Measurements from ENCODE around the gene THRB. TPM values are rescaled to one million over a fixed set of nuclear protein-coding genes. Genes with fewer than 3 reads are reported as not detected.

THRB gene
- total and polyA plus RNA-seq, 2 experiments from 2014 or later: 3.3 to 5.1 TPM

GRCh38 chr3:24156466-24156865 is 338.2 kb downstream of the THRB start:
- H3F3A ChIP-seq (ENCODE audit: insufficient read depth): peaks cover 26% of the 10 kb centered on the region
- DNase-seq: peak; percentile 85
- H3K9me3 ChIP-seq (ENCODE audit: low read depth): no peaks in the 10 kb centered on the region
- TF ChIP-seq EZH2phosphoT487 (IDR thresholded peaks at IDR 0.05; ENCODE audit: insufficient read depth, low read depth) (no peak), EZH2 (IDR thresholded peaks at IDR 0.05; ENCODE audit: insufficient read depth, poor library complexity, severe bottlenecking) (no peak)
- H3K9me2 ChIP-seq (ENCODE audit: insufficient read depth): no peaks in the 10 kb centered on the region
- no peaks in the 10 kb centered on the region for H4K20me1 ChIP-seq (ENCODE audit: insufficient read depth)
- peak overlapping the region; percentile 49 for H3K4me2 ChIP-seq (ENCODE audit: unreplicated experiment)
- H3K79me2 ChIP-seq (ENCODE audit: insufficient read depth): no peaks in the 10 kb centered on the region
- 0% methylated on average over 2 of the region's 2 CpGs for WGBS, 2 experiments (ENCODE audit: low coverage in 1 of 2, low lambda C conversion rate in 2 of 2, missing lambda C conversion rate in 2 of 2)
- peaks cover 45% of the 10 kb centered on the region for H3K4me1 ChIP-seq (ENCODE audit: insufficient read depth)
- no peak overlapping the region for H3K9ac ChIP-seq
- H3K36me3 ChIP-seq (ENCODE audit: low read depth): no peaks in the 10 kb centered on the region
- in situ Hi-C loops (cut with MboI): no loop called here
- no peak overlapping the region for H3K4me3 ChIP-seq
- peak overlapping the region; percentile 26 for H3K27ac ChIP-seq
- no peak overlapping the region for H2AFZ ChIP-seq
- no peaks in the 10 kb centered on the region for H3K27me3 ChIP-seq (replicated peaks; ENCODE audit: insufficient read depth)

- no peak overlapping the region for H3K27ac ChIP-seq
- TF ChIP-seq EZH2phosphoT487 (IDR thresholded peaks at IDR 0.05; ENCODE audit: insufficient read depth, low read depth): no peak
- no peak for TF ChIP-seq EZH2 (IDR thresholded peaks at IDR 0.05; ENCODE audit: insufficient read depth, poor library complexity, severe bottlenecking)
Observed at GRCh38 chr3:24155276-24155675, 339.4 kb downstream of the THRB start.

GRCh38 chr3:24154781-24155180 is 339.9 kb downstream of the THRB start:
- Histone ChIP-seq H3K4me3 (no peak overlapping the region), H4K20me1 (ENCODE audit: insufficient read depth) (no peaks in the 10 kb centered on the region), H3K4me1 (ENCODE audit: insufficient read depth) (peaks cover 39% of the 10 kb centered on the region), H3K27me3 (replicated peaks; ENCODE audit: insufficient read depth) (no peaks in the 10 kb centered on the region), H3K4me2 (ENCODE audit: unreplicated experiment) (no peak overlapping the region), H3K36me3 (ENCODE audit: low read depth) (no peaks in the 10 kb centered on the region), H3F3A (ENCODE audit: insufficient read depth) (peaks cover 26% of the 10 kb centered on the region), H3K79me2 (ENCODE audit: insufficient read depth) (no peaks in the 10 kb centered on the region), H3K9me3 (ENCODE audit: low read depth) (no peaks in the 10 kb centered on the region), H3K27ac (no peak overlapping the region), H3K9me2 (ENCODE audit: insufficient read depth) (no peaks in the 10 kb centered on the region), H2AFZ (no peak overlapping the region), H3K9ac (no peak overlapping the region)
- in situ Hi-C loops (cut with MboI): no loop called here
- no peak for TF ChIP-seq EZH2 (IDR thresholded peaks at IDR 0.05; ENCODE audit: insufficient read depth, poor library complexity, severe bottlenecking)
- no peak for TF ChIP-seq EZH2phosphoT487 (IDR thresholded peaks at IDR 0.05; ENCODE audit: insufficient read depth, low read depth)
- WGBS, 2 experiments (ENCODE audit: low coverage in 1 of 2, low lambda C conversion rate in 2 of 2, missing lambda C conversion rate in 2 of 2): 46 to 53% methylated on average over 1 of the region's 1 CpG
- DNase-seq: no peak

More at GRCh38 chr3:24155276-24155675, 339.4 kb downstream of the THRB start:
- Histone ChIP-seq H3K36me3 (ENCODE audit: low read depth) (no peaks in the 10 kb centered on the region), H3K27me3 (replicated peaks; ENCODE audit: insufficient read depth) (no peaks in the 10 kb centered on the region), H3K4me3 (no peak overlapping the region), H3K9me2 (ENCODE audit: insufficient read depth) (no peaks in the 10 kb centered on the region), H3K4me2 (ENCODE audit: unreplicated experiment) (no peak overlapping the region), H3K9ac (no peak overlapping the region), H3F3A (ENCODE audit: insufficient read depth) (peaks cover 26% of the 10 kb centered on the region), H4K20me1 (ENCODE audit: insufficient read depth) (no peaks in the 10 kb centered on the region), H3K4me1 (ENCODE audit: insufficient read depth) (peaks cover 39% of the 10 kb centered on the region), H3K9me3 (ENCODE audit: low read depth) (no peaks in the 10 kb centered on the region), H2AFZ (no peak overlapping the region), H3K79me2 (ENCODE audit: insufficient read depth) (no peaks in the 10 kb centered on the region)
- in situ Hi-C loops (cut with MboI): no loop called here
- no peak for DNase-seq

- in situ Hi-C loops (cut with MboI): no loop called here
- Histone ChIP-seq H3K79me2 (ENCODE audit: insufficient read depth) (no peaks in the 10 kb centered on the region), H3K4me3 (no peak overlapping the region), H3K9ac (no peak overlapping the region), H2AFZ (no peak overlapping the region), H3K36me3 (ENCODE audit: low read depth) (no peaks in the 10 kb centered on the region), H3K4me2 (ENCODE audit: unreplicated experiment) (peak overlapping the region; percentile 10), H3K4me1 (ENCODE audit: insufficient read depth) (peaks cover 39% of the 10 kb centered on the region), H3K27ac (no peak overlapping the region), H3F3A (ENCODE audit: insufficient read depth) (peaks cover 26% of the 10 kb centered on the region), H3K9me2 (ENCODE audit: insufficient read depth) (no peaks in the 10 kb centered on the region), H4K20me1 (ENCODE audit: insufficient read depth) (no peaks in the 10 kb centered on the region), H3K9me3 (ENCODE audit: low read depth) (no peaks in the 10 kb centered on the region), H3K27me3 (replicated peaks; ENCODE audit: insufficient read depth) (no peaks in the 10 kb centered on the region)
- 94 to 96% methylated on average over 2 of the region's 2 CpGs for WGBS, 2 experiments (ENCODE audit: low coverage in 1 of 2, low lambda C conversion rate in 2 of 2, missing lambda C conversion rate in 2 of 2)
- TF ChIP-seq EZH2 (IDR thresholded peaks at IDR 0.05; ENCODE audit: insufficient read depth, poor library complexity, severe bottlenecking): no peak
- no peak for TF ChIP-seq EZH2phosphoT487 (IDR thresholded peaks at IDR 0.05; ENCODE audit: insufficient read depth, low read depth)
- DNase-seq: peak; percentile 25
Observed at GRCh38 chr3:24154013-24154695, 340.5 kb downstream of the THRB start.

Data from GM23248 (cell line).